Measurements from ENCODE around the gene CBLIF. TPM values are rescaled to one million over a fixed set of nuclear protein-coding genes. Genes with fewer than 3 reads are reported as not detected.

The CBLIF gene
- total RNA-seq, 4 donors from 2014 or later, result not detected

GRCh38 chr11:59783632-59784090 is 61.6 kb downstream of the CBLIF start:
- ATAC-seq (ENCODE audit: low FRiP score) (no peak), DNase-seq (ENCODE audit: low spot score) (no peak)
- TF ChIP-seq CTCF (IDR thresholded peaks at IDR 0.05), result no peak

GRCh38 chr11:59782080-59782479 is 63.2 kb downstream of the CBLIF start:
- no peak for TF ChIP-seq CTCF (IDR thresholded peaks at IDR 0.05)
- ATAC-seq (ENCODE audit: low FRiP score), result no peak
- no peak for DNase-seq (ENCODE audit: low spot score)

GRCh38 chr11:59779487-59779886 is 65.8 kb downstream of the CBLIF start:
- ATAC-seq (ENCODE audit: low FRiP score), result no peak

More at GRCh38 chr11:59779487-59779886, 65.8 kb downstream of the CBLIF start:
- TF ChIP-seq CTCF (IDR thresholded peaks at IDR 0.05), result no peak
- no peak for DNase-seq (ENCODE audit: low spot score)

Other genes starting within 250 kb of the CBLIF start
- gene OSBP, start 229.7 kb downstream of the CBLIF start, total RNA-seq, result 10 to 100 TPM; 33.7 to 46.3 (median 35.1) TPM
- 10 to 100 TPM; 14.8 to 19.6 (median 17.1) TPM for gene PATL1, start 176.5 kb downstream of the CBLIF start, total RNA-seq
- gene OR10V1, start 131.7 kb downstream of the CBLIF start, total RNA-seq, result not detected
- gene STX3, start 90.1 kb downstream of the CBLIF start, total RNA-seq, result 10 to 100 TPM; 19.9 to 37.4 (median 31.9) TPM
- gene MRPL16, start 34.7 kb downstream of the CBLIF start, total RNA-seq, result 10 to 100 TPM; 28.1 to 50.9 (median 38.3) TPM
- gene TCN1, start 21.0 kb upstream of the CBLIF start, total RNA-seq, result not detected
- not detected for gene OOSP3, start 33.3 kb upstream of the CBLIF start, total RNA-seq
- gene OOSP1, start 92.9 kb upstream of the CBLIF start, total RNA-seq, result not detected
- not detected for gene OOSP4A, start 118.5 kb upstream of the CBLIF start, total RNA-seq
- gene OOSP4B, start 171.7 kb upstream of the CBLIF start, total RNA-seq, result not detected
- not detected for gene OOSP2, start 194.9 kb upstream of the CBLIF start, total RNA-seq
- not detected for gene MS4A3, start 211.2 kb upstream of the CBLIF start, total RNA-seq
- 1 to 10 TPM in 3 of 4 donors, under 1 TPM in 1; 0.31 to 2.5 (median 1.3) TPM for gene MS4A2, start 243.2 kb upstream of the CBLIF start, total RNA-seq